ENCODE measurements around the gene DDHD1.

The DDHD1 gene

GRCh38 chr14:52987042-52987441 is 166.1 kb downstream of the DDHD1 start:
- FAIRE-seq, result no peak
- TF ChIP-seq PAX5 (IDR thresholded peaks at IDR 0.05; ENCODE audit: insufficient read depth, low read length, severe bottlenecking), result no peak
- no peak for TF ChIP-seq TAF1 (IDR thresholded peaks at IDR 0.05; ENCODE audit: low read depth, low read length)
- TF ChIP-seq POLR2A (IDR thresholded peaks at IDR 0.05; ENCODE audit: low read depth, low read length), result no peak
- TF ChIP-seq POLR2AphosphoS5 (IDR thresholded peaks at IDR 0.05; ENCODE audit: low read depth, low read length), result no peak
- no peak for TF ChIP-seq SPI1 (IDR thresholded peaks at IDR 0.05; ENCODE audit: low read depth, low read length)
- no peak for TF ChIP-seq POU2F2 (IDR thresholded peaks at IDR 0.05; ENCODE audit: low read depth, low read length)
- no peak for DNase-seq (ENCODE audit: insufficient read length, low spot score)

Data from GM12891 (cell line).